Measurements from ENCODE around the gene THAP3. TPM values are rescaled to one million over a fixed set of nuclear protein-coding genes. Genes with fewer than 3 reads are reported as not detected.

Gene THAP3
- total RNA-seq, 2 experiments from 2014 or later: 15.2 to 18.7 TPM

DNA sequence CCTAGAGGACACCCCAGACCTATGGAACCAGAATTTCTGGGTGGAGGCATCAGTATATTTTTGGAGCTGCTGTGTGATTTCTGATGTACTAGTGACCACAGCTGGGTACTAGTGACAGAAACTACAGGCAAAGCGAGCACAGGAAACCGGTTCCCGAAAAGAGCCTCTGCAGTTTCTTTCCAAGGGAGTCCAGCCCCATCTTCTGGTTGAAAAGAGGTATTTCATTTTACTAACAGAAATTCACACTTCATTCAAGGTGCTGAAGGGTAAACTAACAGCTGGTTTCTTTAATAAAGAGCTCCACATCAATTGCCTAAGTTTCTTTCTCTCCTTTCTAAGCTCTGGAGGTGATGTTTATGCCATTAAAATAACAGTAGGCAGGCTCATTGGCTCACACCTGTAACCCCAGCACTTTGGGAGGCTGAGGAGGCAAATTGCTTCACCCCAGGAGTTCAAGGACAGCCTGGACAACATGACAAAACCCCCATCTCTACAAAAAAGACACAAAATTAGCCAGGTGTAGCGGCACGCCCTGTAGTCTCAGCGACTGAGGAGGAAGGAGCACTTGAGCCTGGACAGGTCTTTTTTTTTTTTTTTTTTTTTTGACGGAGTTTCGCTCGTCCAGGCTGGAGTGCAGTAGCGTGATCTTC, 22.0 kb downstream of the THAP3 start:
- TF ChIP-seq, protein P1, sequence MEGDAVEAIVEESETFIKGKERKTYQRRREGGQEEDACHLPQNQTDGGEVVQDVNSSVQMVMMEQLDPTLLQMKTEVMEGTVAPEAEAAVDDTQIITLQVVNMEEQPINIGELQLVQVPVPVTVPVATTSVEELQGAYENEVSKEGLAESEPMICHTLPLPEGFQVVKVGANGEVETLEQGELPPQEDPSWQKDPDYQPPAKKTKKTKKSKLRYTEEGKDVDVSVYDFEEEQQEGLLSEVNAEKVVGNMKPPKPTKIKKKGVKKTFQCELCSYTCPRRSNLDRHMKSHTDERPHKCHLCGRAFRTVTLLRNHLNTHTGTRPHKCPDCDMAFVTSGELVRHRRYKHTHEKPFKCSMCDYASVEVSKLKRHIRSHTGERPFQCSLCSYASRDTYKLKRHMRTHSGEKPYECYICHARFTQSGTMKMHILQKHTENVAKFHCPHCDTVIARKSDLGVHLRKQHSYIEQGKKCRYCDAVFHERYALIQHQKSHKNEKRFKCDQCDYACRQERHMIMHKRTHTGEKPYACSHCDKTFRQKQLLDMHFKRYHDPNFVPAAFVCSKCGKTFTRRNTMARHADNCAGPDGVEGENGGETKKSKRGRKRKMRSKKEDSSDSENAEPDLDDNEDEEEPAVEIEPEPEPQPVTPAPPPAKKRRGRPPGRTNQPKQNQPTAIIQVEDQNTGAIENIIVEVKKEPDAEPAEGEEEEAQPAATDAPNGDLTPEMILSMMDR (IDR thresholded peaks at IDR 0.05): peak; percentile 70
- H3K36me3 ChIP-seq (ENCODE audit: insufficient read depth, low read length): peaks cover 32% of the 10 kb centered on the region
- CTCF ChIA-PET: interaction anchor here (1.1 to 2.7 kb wide), 9 partner anchors 43 to 223 kb away, joined by 3 to 10 read pairs (median 4); partner anchors contain the start of genes ESPN, NOL9, PLEKHG5 and TAS1R1
- peak; percentile 71 for ATAC-seq (ENCODE audit: poor library complexity)
- H3K9me3 ChIP-seq (ENCODE audit: control insufficient read depth in 1 of 2, insufficient read depth in 1 of 2, low read length in 2 of 2): no peaks in the 10 kb centered on the region
- no peak overlapping the region for H3K4me3 ChIP-seq (ENCODE audit: low read length)
- H3K4me1 ChIP-seq (ENCODE audit: insufficient read depth, low read length): peaks cover 6% of the 10 kb centered on the region
- no peak overlapping the region for H3K4me3 Mint-ChIP-seq
- peak in 10 of 14 experiments; percentile 7 to 70 (median 19) for DNase-seq
- peaks cover 6% of the 10 kb centered on the region for H3K4me1 Mint-ChIP-seq (ENCODE audit: low read depth)
- intact Hi-C loops (cut with DNase I, micrococcal nuclease): loop anchor here (1.0 to 10.0 kb wide), 4 partner anchors 92 to 222 kb away; partner anchors contain the start of genes ESPN (in 1 of the 2) and NOL9 (in 1 of the 2)
- no peak overlapping the region for H3K27ac Mint-ChIP-seq
- H3K9me3 Mint-ChIP-seq: no peaks in the 10 kb centered on the region
- POLR2A ChIA-PET: interaction anchor here (0.7 to 1.2 kb wide), 3 partner anchors 21 to 155 kb away, joined by 3 to 5 read pairs (median 4); partner anchors contain the start of genes NOL9 and PLEKHG5
- no peak overlapping the region for H3K27ac ChIP-seq (ENCODE audit: low read depth in 1 of 2, low read length in 2 of 2)
- H3K36me3 Mint-ChIP-seq (ENCODE audit: low read depth): peaks cover 38% of the 10 kb centered on the region
- H3K27me3 Mint-ChIP-seq: no peaks in the 10 kb centered on the region
- H3K27me3 ChIP-seq (ENCODE audit: control insufficient read depth in 1 of 2, insufficient read depth in 2 of 2, low read length in 2 of 2): no peaks in the 10 kb centered on the region

DNA sequence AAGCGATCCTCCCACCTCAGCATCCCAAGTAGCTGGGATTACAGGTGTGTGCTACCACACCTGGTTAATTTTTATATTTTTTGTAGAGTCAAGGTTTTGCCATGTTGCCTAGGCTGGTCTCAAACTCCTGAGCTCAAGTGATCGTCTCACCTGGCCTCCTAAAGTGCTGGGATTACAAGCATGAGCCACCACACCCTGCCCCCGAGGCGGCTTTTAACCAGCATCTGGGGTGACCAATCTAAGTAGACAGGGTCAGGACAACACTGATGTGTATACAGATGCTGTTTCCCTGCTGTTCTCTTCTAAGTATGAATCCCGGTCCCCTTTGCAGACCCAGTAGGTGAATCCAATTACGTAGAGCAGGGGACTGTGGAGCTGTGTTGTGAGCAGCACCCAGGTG, 23.9 kb downstream of the THAP3 start:
- H3K4me1 ChIP-seq (ENCODE audit: insufficient read depth, low read length): peaks cover 6% of the 10 kb centered on the region
- H3K4me3 ChIP-seq (ENCODE audit: low read length): no peak overlapping the region
- ATAC-seq (ENCODE audit: poor library complexity): no peak
- Mint-ChIP-seq H3K4me1 (ENCODE audit: low read depth) (peaks cover 6% of the 10 kb centered on the region), H3K36me3 (ENCODE audit: low read depth) (peaks cover 41% of the 10 kb centered on the region), H3K9me3 (no peaks in the 10 kb centered on the region), H3K4me3 (no peak overlapping the region), H3K27me3 (no peaks in the 10 kb centered on the region), H3K27ac (no peak overlapping the region)
- intact Hi-C loops (cut with DNase I, micrococcal nuclease): loop anchor here in 1 of 2 experiments (10.0 kb wide), 1 partner anchor 224 kb away; the partner anchor contains the start of gene ESPN
- ChIA-PET POLR2A (no interaction called here), CTCF (interaction anchor here (1.2 kb wide), 1 partner anchor 158 kb away, joined by 3 read pairs; no protein-coding TSS in a partner anchor)
- H3K36me3 ChIP-seq (ENCODE audit: insufficient read depth, low read length): peaks cover 37% of the 10 kb centered on the region
- H3K27ac ChIP-seq (ENCODE audit: low read depth in 1 of 2, low read length in 2 of 2): no peak overlapping the region
- H3K9me3 ChIP-seq (ENCODE audit: control insufficient read depth in 1 of 2, insufficient read depth in 1 of 2, low read length in 2 of 2): no peaks in the 10 kb centered on the region
- TF ChIP-seq, protein P1 (IDR thresholded peaks at IDR 0.05): no peak
- no peaks in the 10 kb centered on the region for H3K27me3 ChIP-seq (ENCODE audit: control insufficient read depth in 1 of 2, insufficient read depth in 2 of 2, low read length in 2 of 2)
- DNase-seq: no peak

DNA sequence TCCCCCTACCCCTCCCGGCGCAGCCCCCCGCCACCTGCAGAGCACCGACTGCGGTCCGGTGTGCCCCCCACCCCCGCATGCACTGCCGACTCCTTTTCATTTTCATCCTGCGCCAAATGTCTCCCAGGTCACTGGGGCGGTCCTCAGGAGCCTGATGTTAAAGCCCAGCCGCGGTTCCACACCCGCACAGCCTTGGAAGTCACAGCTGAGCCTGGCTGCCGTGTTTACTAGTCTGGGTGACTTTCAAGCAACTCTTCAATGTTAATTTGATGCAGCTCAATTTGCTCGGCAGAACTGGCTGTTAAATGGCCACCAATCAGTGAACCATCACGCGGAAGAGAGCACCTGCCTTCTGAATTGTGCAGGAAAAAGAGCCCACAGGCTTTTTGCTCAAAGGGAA, 27.2 kb downstream of the THAP3 start:
- peaks cover 30% of the 10 kb centered on the region for H3K36me3 ChIP-seq (ENCODE audit: insufficient read depth, low read length)

More for the DNA sequence above, 27.2 kb downstream of the THAP3 start:
- intact Hi-C loops (cut with DNase I, micrococcal nuclease): no loop called here
- H3K27me3 Mint-ChIP-seq: no peaks in the 10 kb centered on the region
- H3K4me1 Mint-ChIP-seq (ENCODE audit: low read depth): no peaks in the 10 kb centered on the region
- no peaks in the 10 kb centered on the region for H3K9me3 Mint-ChIP-seq
- Histone ChIP-seq H3K4me1 (ENCODE audit: insufficient read depth, low read length) (peaks cover under 1% of the 10 kb centered on the region), H3K27me3 (ENCODE audit: control insufficient read depth in 1 of 2, insufficient read depth in 2 of 2, low read length in 2 of 2) (no peaks in the 10 kb centered on the region), H3K27ac (ENCODE audit: low read depth in 1 of 2, low read length in 2 of 2) (no peak overlapping the region), H3K9me3 (ENCODE audit: control insufficient read depth in 1 of 2, insufficient read depth in 1 of 2, low read length in 2 of 2) (no peaks in the 10 kb centered on the region), H3K4me3 (ENCODE audit: low read length) (no peak overlapping the region)
- peaks cover 41% of the 10 kb centered on the region for H3K36me3 Mint-ChIP-seq (ENCODE audit: low read depth)
- POLR2A ChIA-PET: interaction anchor here (1.0 kb wide), 1 partner anchor 72 kb away, joined by 3 read pairs; the partner anchor contains the start of gene ZBTB48
- no peak overlapping the region for H3K27ac Mint-ChIP-seq
- H3K4me3 Mint-ChIP-seq: no peak overlapping the region
- ATAC-seq (ENCODE audit: poor library complexity): no peak
- TF ChIP-seq, protein P1 (IDR thresholded peaks at IDR 0.05): no peak
- CTCF ChIA-PET: no interaction called here
- DNase-seq: no peak
